Heart right ventricle (tissue), 16 donors: ENCODE measurements around the gene SCRN2. TPM values are rescaled to one million over a fixed set of nuclear protein-coding genes. Genes with fewer than 3 reads are reported as not detected.
A peak's percentile ranks its signal among the peaks of the same experiment; 100 is the strongest.

Experiments used
- ATAC-seq, 8 donors: fragments of 200-7000 bp; cut with Tn5 transposase; one replicate each; pipeline ENCODE4 v1.9.1; 2020; ENCODE audit warnings: mild to moderate bottlenecking in 8 of 8, moderate library complexity in 8 of 8, moderate number of reproducible peaks in 1 of 8
- DNase-seq, 2 donors: peaks; one replicate each; pipeline ENCODE4 v3.0.0-alpha.2; 2020
- H3K27ac ChIP-seq, 10 donors: fragments of 200-600 bp; sonication (generic) in 2 of 10; one replicate each; pipeline versions ENCODE4 v1.5.0 to v1.8.0; 2020 to 2022; ENCODE audit warnings: mild to moderate bottlenecking in 3 of 10
- H3K27me3 ChIP-seq, 7 donors: fragments of 200-600 bp; one replicate each; pipeline ENCODE4 v1.8.0; 2021 to 2022; ENCODE audit warnings: mild to moderate bottlenecking in 2 of 7
- H3K36me3 ChIP-seq, 9 donors: fragments of 200-600 bp; sonication (generic) in 1 of 9; one replicate each; pipeline versions ENCODE4 v1.5.0 to v1.8.0; 2020 to 2022; ENCODE audit warnings: mild to moderate bottlenecking in 2 of 9
- H3K4me1 ChIP-seq, 9 donors: fragments of 200-600 bp; sonication (generic) in 1 of 9; one replicate each; pipeline versions ENCODE4 v1.5.0 to v1.8.0; 2020 to 2022; ENCODE audit warnings: mild to moderate bottlenecking in 4 of 9
- H3K4me3 ChIP-seq, 10 donors: fragments of 200-600 bp; sonication (generic) in 2 of 10; one replicate each; pipeline versions ENCODE4 v1.5.0 to v1.8.0; 2020 to 2022; ENCODE audit warnings: mild to moderate bottlenecking in 7 of 10, moderate library complexity in 2 of 10
- H3K9me3 ChIP-seq, 11 donors: fragments of 200-600 bp in 10 of 11; sonication (generic) in 2 of 11; one replicate each; pipeline versions ENCODE4 v1.5.0 to v1.8.0; 2013 to 2022; ENCODE audit warnings: mild to moderate bottlenecking in 2 of 11, control low read depth in 1 of 11, moderate library complexity in 1 of 11
- WGBS, 2 donors: extraction: QIAGEN DNeasy Blood & Tissue Kit; methylation state at CpG; one replicate each; pipeline ENCODE4 v1.1.7; 2013; ENCODE audit warnings: inconsistent platforms in 1 of 2; 5-methylcytosine and 5-hydroxymethylcytosine counted together
- intact Hi-C, 10 donors: fragments of 100-400 bp; cut with DNase I; formaldehyde crosslinking; loops; one replicate each; pipeline versions ENCODE4 v1.11.1 to v1.14.2; 2022
- polyA plus RNA-seq, 2 donors: library from polyadenylated mRNA; stranded (reverse); fragments of 200-250 nt; gene quantifications; one replicate each; pipeline ENCODE4 v1.2.3, GENCODE V29; 2013
- total RNA-seq, 10 donors: library from RNA; stranded (reverse); fragmentation: NEBNext Ultra II Directional in 3 of 10; extraction: Animal tissue kit (Norgen Biotek cat#: 25700) in 3 of 10; gene quantifications; one replicate each; pipeline versions ENCODE4 v1.2.1 to v1.2.4, GENCODE V29; 2021 to 2023
- TF ChIP-seq, protein P1 (sequence below), 9 donors: fragments of 200-600 bp; sonication (generic) in 2 of 9; IDR thresholded peaks; one replicate each; pipeline versions ENCODE4 v1.5.0 to v1.8.0; 2021 to 2022; ENCODE audit warnings: antibody characterized with exemption in 9 of 9, mild to moderate bottlenecking in 5 of 9, moderate library complexity in 1 of 9
- donor health status: Arrhythmogenic right ventricular cardiomyopathy.
- donor health status: ischemic (EF 13 %, LVEDD 7.1; RV severe dilation, severe dysfunction).
- donor health status: healthy with polysubstance abuse.
- donor health status: DM: no; HTN: yes; CAD: no.
- donor health status: DM: no; HTN: no; CAD: no.
- donor health status: ischemic (EF 25% LVEDD 6.9; RV normal size, moderate dysfunction).
- donor health status: ischemic (EF 25% LVEDD 5.7; RV mildly dilated, moderate dysfunction).
- donor health status: healthy.
- donor health status: DM: yes; HTN: yes; CAD: no.
- donor health status: Ischemic cardiomyopathy.
- donor health status: ischemic (EF 35%, LVEDD 5.7; RV mildly dilated, moderate dysfunction).
- donor health status: nonischemic (EF 11% LVEDD 7.7; RV severe dilation, severe dysfunction).
- donor health status: DM: yes; HTN: yes; CAD: no.
- donor health status: PGD.
- donor health status: ischemic (EF 29% LVEDD 5.4; RV normal size, mild dysfunction).
- donor health status: nonischemic (EF 23%, LVEDD 6.1; RV moderate dilation, normal function).

SCRN2 gene
- total and polyA plus RNA-seq, 12 donors: 20.6 to 82.5 (median 34.5) TPM

DNA sequence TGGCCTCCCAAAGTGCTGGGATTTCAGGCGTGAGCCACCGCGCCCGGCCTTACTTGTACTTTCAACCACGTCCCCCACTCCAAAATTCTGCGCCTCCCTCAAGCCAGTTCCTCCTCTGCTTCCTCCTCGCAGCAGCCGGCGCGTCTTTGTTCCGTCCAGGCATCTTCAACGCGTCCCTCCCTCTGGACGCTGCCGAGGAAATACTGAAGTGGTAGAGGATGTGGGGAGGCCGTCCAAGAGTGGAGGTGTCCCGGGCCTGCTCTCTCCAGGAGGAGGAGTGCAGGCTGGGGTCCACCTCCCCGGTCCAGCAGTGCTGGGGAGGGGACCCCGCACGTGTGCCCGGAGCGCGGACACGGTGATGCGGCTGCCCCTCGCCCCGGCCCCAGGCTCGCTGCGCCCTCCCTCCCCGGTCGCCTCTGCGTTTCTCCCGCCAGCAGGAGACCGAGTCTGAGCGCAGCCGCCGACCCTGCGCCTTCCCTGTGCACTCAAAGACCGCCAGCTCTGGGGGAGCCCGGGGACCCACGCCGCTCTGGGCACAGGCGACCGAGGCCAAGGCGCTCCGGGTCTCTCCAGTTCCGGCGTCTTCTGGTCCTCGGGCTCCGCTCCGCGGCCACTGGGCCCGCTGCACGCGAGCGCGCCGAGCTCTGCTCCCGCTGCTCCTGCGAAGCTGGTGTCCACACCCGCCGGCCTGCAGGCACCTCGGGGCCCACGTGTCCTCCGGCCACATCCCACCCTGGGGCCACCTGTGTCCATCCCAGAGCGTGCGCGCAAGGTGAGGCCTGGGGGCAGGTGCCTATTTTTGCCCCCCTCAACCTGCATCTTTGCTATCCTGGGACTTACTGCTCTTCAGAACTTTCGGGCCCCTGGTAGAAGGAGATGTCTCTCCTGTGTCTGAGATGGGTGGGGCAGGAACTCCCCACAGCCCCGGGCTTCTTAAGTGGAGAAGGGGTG lies 51.2 kb downstream of the SCRN2 start:
- WGBS, 2 donors: 1 to 2% methylated on average over 70 of the region's 70 CpGs
- peak in 1 of 2 donors; percentile 56 for DNase-seq
- no peaks in the 10 kb centered on the region for H3K9me3 ChIP-seq
- peaks cover 0 to 11% (median 9%) of the 10 kb centered on the region in 9 donors for H3K4me1 ChIP-seq
- no peaks in the 10 kb centered on the region for H3K36me3 ChIP-seq
- H3K4me3 ChIP-seq: peak overlapping the region; percentile 10 to 52 (median 42)
- TF ChIP-seq, protein P1, sequence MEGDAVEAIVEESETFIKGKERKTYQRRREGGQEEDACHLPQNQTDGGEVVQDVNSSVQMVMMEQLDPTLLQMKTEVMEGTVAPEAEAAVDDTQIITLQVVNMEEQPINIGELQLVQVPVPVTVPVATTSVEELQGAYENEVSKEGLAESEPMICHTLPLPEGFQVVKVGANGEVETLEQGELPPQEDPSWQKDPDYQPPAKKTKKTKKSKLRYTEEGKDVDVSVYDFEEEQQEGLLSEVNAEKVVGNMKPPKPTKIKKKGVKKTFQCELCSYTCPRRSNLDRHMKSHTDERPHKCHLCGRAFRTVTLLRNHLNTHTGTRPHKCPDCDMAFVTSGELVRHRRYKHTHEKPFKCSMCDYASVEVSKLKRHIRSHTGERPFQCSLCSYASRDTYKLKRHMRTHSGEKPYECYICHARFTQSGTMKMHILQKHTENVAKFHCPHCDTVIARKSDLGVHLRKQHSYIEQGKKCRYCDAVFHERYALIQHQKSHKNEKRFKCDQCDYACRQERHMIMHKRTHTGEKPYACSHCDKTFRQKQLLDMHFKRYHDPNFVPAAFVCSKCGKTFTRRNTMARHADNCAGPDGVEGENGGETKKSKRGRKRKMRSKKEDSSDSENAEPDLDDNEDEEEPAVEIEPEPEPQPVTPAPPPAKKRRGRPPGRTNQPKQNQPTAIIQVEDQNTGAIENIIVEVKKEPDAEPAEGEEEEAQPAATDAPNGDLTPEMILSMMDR (IDR thresholded peaks at IDR 0.05): peak in 8 of 9 donors; percentile 31 to 70 (median 64)
- intact Hi-C loops: loop anchor here in 5 of 10 donors (5.0 to 10.0 kb wide), 5 partner anchors 85 to 125 kb away; partner anchors contain the start of gene TBKBP1 (in 1 of the 5)
- peak; percentile 84 to 95 (median 91) for ATAC-seq
- H3K27me3 ChIP-seq: peaks cover 0 to 96% (median 89%) of the 10 kb centered on the region in 7 donors
- H3K27ac ChIP-seq: no peak overlapping the region

Other genes with a start within 250 kb of the SCRN2 start
- 100 to 1,000 TPM; 167 to 236 (median 190) TPM for gene KPNB1, start 191.4 kb downstream of the SCRN2 start, total RNA-seq
- gene KPNB1, start 191.4 kb downstream of the SCRN2 start, polyA plus RNA-seq: 10 to 100 TPM; 30.6 to 66.4 TPM
- gene TBKBP1, start 147.1 kb downstream of the SCRN2 start, total RNA-seq: 10 to 100 TPM in 9 of 10 donors, 1 to 10 TPM in 1; 8.4 to 19.9 (median 12.6) TPM
- 10 to 100 TPM in 1 of 2 donors, 1 to 10 TPM in 1; 9.9 to 27.9 TPM for gene TBKBP1, start 147.1 kb downstream of the SCRN2 start, polyA plus RNA-seq
- 1 to 10 TPM in 1 of 10 donors, under 1 TPM in 5, not detected in 4; 0.11 to 2.0 (median 0.29) TPM for gene TBX21, start 108.0 kb downstream of the SCRN2 start, total RNA-seq
- under 1 TPM; 0.07 to 0.15 TPM for gene TBX21, start 108.0 kb downstream of the SCRN2 start, polyA plus RNA-seq
- gene OSBPL7, start 19.5 kb downstream of the SCRN2 start, total RNA-seq: 1 to 10 TPM; 2.8 to 8.7 (median 5.1) TPM
- gene OSBPL7, start 19.5 kb downstream of the SCRN2 start, polyA plus RNA-seq: 1 to 10 TPM; 3.1 to 9.6 TPM
- gene MRPL10, start 9.7 kb downstream of the SCRN2 start, total RNA-seq: 10 to 100 TPM; 44.8 to 72.3 (median 62.9) TPM
- gene MRPL10, start 9.7 kb downstream of the SCRN2 start, polyA plus RNA-seq: 10 to 100 TPM; 44.2 to 63.6 TPM
- under 1 TPM in 7 of 10 donors, not detected in 3; 0.14 to 0.53 (median 0.34) TPM for gene LRRC46, start 9.6 kb downstream of the SCRN2 start, total RNA-seq
- gene LRRC46, start 9.6 kb downstream of the SCRN2 start, polyA plus RNA-seq: under 1 TPM; 0.19 to 0.95 TPM
- under 1 TPM; 0.05 to 0.51 (median 0.20) TPM for gene SP6, start 9.9 kb upstream of the SCRN2 start, total RNA-seq
- gene SP6, start 9.9 kb upstream of the SCRN2 start, polyA plus RNA-seq: 1 to 10 TPM in 1 of 2 donors, under 1 TPM in 1; 0.22 to 1.9 TPM
- gene SP2, start 55.0 kb upstream of the SCRN2 start, total RNA-seq: 10 to 100 TPM; 13.0 to 18.3 (median 15.9) TPM
- gene SP2, start 55.0 kb upstream of the SCRN2 start, polyA plus RNA-seq: 1 to 10 TPM; 4.3 to 8.0 TPM
- gene PNPO, start 100.3 kb upstream of the SCRN2 start, total RNA-seq: 10 to 100 TPM; 22.8 to 37.0 (median 31.5) TPM
- gene PNPO, start 100.3 kb upstream of the SCRN2 start, polyA plus RNA-seq: 10 to 100 TPM in 1 of 2 donors, 1 to 10 TPM in 1; 9.5 to 10.9 TPM
- gene PRR15L, start 116.6 kb upstream of the SCRN2 start, total RNA-seq: not detected
- not detected for gene PRR15L, start 116.6 kb upstream of the SCRN2 start, polyA plus RNA-seq
- gene CDK5RAP3, start 129.8 kb upstream of the SCRN2 start, total RNA-seq: 10 to 100 TPM; 44.0 to 71.2 (median 62.3) TPM
- 100 to 1,000 TPM in 1 of 2 donors, 10 to 100 TPM in 1; 69.9 to 143 TPM for gene CDK5RAP3, start 129.8 kb upstream of the SCRN2 start, polyA plus RNA-seq
- gene COPZ2, start 196.5 kb upstream of the SCRN2 start, total RNA-seq: 10 to 100 TPM; 45.3 to 67.3 (median 60.7) TPM
- 10 to 100 TPM; 17.5 to 54.1 TPM for gene COPZ2, start 196.5 kb upstream of the SCRN2 start, polyA plus RNA-seq
- 1,000 to 10,000 TPM in 1 of 10 donors, 100 to 1,000 TPM in 9; 443 to 1,033 (median 704) TPM for gene NFE2L1, start 207.1 kb upstream of the SCRN2 start, total RNA-seq
- gene NFE2L1, start 207.1 kb upstream of the SCRN2 start, polyA plus RNA-seq: 100 to 1,000 TPM; 108 to 251 TPM